Neural cell (in vitro differentiated cells): Measurements from ENCODE around the gene ATP2B1. TPM values are rescaled to one million over a fixed set of nuclear protein-coding genes. Genes with fewer than 3 reads are reported as not detected.

Source experiments
- H2AFZ ChIP-seq: fragments of 200-600, 300-800 bp; sonication (generic), shearing (Covaris generic); 2 replicates; pipeline ENCODE4 v1.6.0; 2014; ENCODE audit warnings: low read depth, mild to moderate bottlenecking, antibody characterized with exemption, low read length, moderate library complexity
- H3F3A ChIP-seq: fragments of 200-600 bp; shearing (Covaris generic); 2 replicates; pipeline ENCODE4 v1.6.1; 2016; ENCODE audit warnings: mild to moderate bottlenecking, moderate library complexity, mixed read lengths, antibody characterized with exemption, low read length; ENCODE audit not compliant: insufficient read depth, poor library complexity, severe bottlenecking
- H3K27ac ChIP-seq: fragments of 200-600, 300-800 bp; sonication (generic), shearing (Covaris generic); 2 replicates; pipeline ENCODE4 v1.5.1; 2014; ENCODE audit warnings: mild to moderate bottlenecking, low read length, moderate library complexity
- H3K27me3 ChIP-seq: fragments of 300-800, 200-600 bp; sonication (generic), shearing (Covaris generic); 2 replicates; pipeline ENCODE4 v1.6.0; 2014; ENCODE audit warnings: mild to moderate bottlenecking, low read depth, low read length, moderate library complexity; ENCODE audit not compliant: insufficient read depth
- H3K36me3 ChIP-seq: fragments of 300-800, 200-600 bp; sonication (generic), shearing (Covaris generic); 2 replicates; pipeline ENCODE4 v1.5.1; 2014; ENCODE audit warnings: mild to moderate bottlenecking, antibody characterized with exemption, low read length, moderate library complexity; ENCODE audit not compliant: insufficient read depth
- H3K4me2 ChIP-seq: fragments of 300-800, 200-600 bp; sonication (generic), shearing (Covaris generic); 2 replicates; pipeline ENCODE4 v1.6.0; 2014; ENCODE audit warnings: mild to moderate bottlenecking, low read length
- H3K4me3 ChIP-seq: fragments of 300-800, 200-600 bp; sonication (generic), shearing (Covaris generic); 2 replicates; pipeline ENCODE4 v1.5.1; 2014; ENCODE audit warnings: mild to moderate bottlenecking, low read length, moderate library complexity
- H3K79me2 ChIP-seq: fragments of 200-600 bp; shearing (Covaris generic); replicated peaks from 2 replicates; pipeline ENCODE4 v1.6.0; 2014; ENCODE audit warnings: mild to moderate bottlenecking, low read length, moderate library complexity; ENCODE audit not compliant: insufficient read depth
- H3K9ac ChIP-seq: fragments of 300-800, 200-600 bp; sonication (generic), shearing (Covaris generic); 2 replicates; pipeline ENCODE4 v1.6.1; 2016; ENCODE audit warnings: mild to moderate bottlenecking, low read length, mixed read lengths
- H3K9me2 ChIP-seq: fragments of 200-600 bp; shearing (Covaris generic); 2 replicates; pipeline ENCODE4 v1.6.1; 2016; ENCODE audit warnings: mild to moderate bottlenecking, low read length, mixed read lengths; ENCODE audit not compliant: insufficient read depth
- H3K9me3 ChIP-seq: fragments of 200-600, 300-800 bp; sonication (generic), shearing (Covaris generic); 2 replicates; pipeline ENCODE4 v1.6.1; 2016; ENCODE audit warnings: mild to moderate bottlenecking, mixed run types, low read length, moderate library complexity, mixed read lengths
- H4K20me1 ChIP-seq: fragments of 200-600 bp; shearing (Covaris generic); 2 replicates; pipeline ENCODE4 v1.6.1; 2016; ENCODE audit warnings: mild to moderate bottlenecking, mixed run types; ENCODE audit not compliant: insufficient read depth
- EP300 ChIP-seq: fragments of 450-650 bp; conservative IDR thresholded peaks from 2 replicates; pipeline ENCODE4 v1.6.1; 2014; ENCODE audit warnings: antibody characterized with exemption, mild to moderate bottlenecking, moderate library complexity; ENCODE audit not compliant: poor library complexity, severe bottlenecking
- EZH2 ChIP-seq: fragments of 200-600, 300-800 bp; shearing (Covaris generic), sonication (generic); IDR thresholded peaks from 2 replicates; pipeline ENCODE4 v1.6.1; 2014; ENCODE audit warnings: antibody characterized with exemption, low read length, borderline replicate concordance, mild to moderate bottlenecking; ENCODE audit not compliant: insufficient read depth, poor library complexity, severe bottlenecking
- MXI1 ChIP-seq: fragments of 450-650 bp; conservative IDR thresholded peaks from 2 replicates; pipeline ENCODE4 v1.6.1; 2014; ENCODE audit warnings: antibody characterized with exemption, mild to moderate bottlenecking; ENCODE audit not compliant: poor library complexity, severe bottlenecking
- POLR2AphosphoS5 ChIP-seq: IDR thresholded peaks from 2 replicates; pipeline ENCODE4 v1.6.1; 2012
- RAD21 ChIP-seq: fragments of 450-650 bp; conservative IDR thresholded peaks from 2 replicates; pipeline ENCODE4 v1.6.1; 2014; ENCODE audit warnings: antibody characterized with exemption, mild to moderate bottlenecking, moderate library complexity
- SMC3 ChIP-seq: fragments of 450-650 bp; conservative IDR thresholded peaks from 2 replicates; pipeline ENCODE4 v1.6.1; 2014; ENCODE audit warnings: antibody characterized with exemption, mild to moderate bottlenecking, moderate library complexity; ENCODE audit not compliant: poor library complexity
- TAF1 ChIP-seq: IDR thresholded peaks from 2 replicates; pipeline ENCODE4 v1.6.1; 2012; ENCODE audit warnings: low read depth
- polyA plus RNA-seq: library from polyadenylated mRNA; depleted of rRNA; stranded (reverse); fragments of >200 nt; gene quantifications from 2 replicates; pipeline ENCODE4 v1.2.3, GENCODE V29; 2014
- TF ChIP-seq, protein P1 (sequence below): IDR thresholded peaks from 2 replicates; pipeline ENCODE4 v1.6.1; 2012; ENCODE audit warnings: borderline replicate concordance
- TF ChIP-seq, protein P2 (sequence below): fragments of 450-650 bp; IDR thresholded peaks from 2 replicates; pipeline ENCODE4 v1.5.1; 2014; ENCODE audit warnings: antibody characterized with exemption, mild to moderate bottlenecking, moderate library complexity; ENCODE audit not compliant: poor library complexity, severe bottlenecking

ATP2B1 gene
- polyA plus RNA-seq, 1 donor from 2014 or later, result 139 TPM

DNA sequence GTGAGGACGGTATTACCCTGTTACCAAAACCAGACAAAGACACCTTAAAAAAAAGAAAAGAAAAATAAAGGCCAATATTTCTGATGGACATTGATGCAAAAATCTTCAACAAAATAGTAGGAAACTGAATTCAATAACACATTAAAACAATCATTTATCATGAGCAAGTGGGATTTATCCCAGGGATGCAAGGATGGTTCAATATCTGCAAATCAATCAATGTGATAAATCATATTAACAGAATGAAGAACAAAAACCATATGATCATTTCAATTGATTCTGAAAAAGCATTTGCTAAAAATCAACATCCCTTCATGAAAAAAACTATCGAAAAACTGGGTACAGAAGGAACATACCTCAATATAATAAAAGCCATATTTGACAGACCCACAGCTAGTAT lies 32.3 kb upstream of the ATP2B1 start:
- TF ChIP-seq RAD21 (no peak), MXI1 (no peak), SMC3 (no peak), TAF1 (no peak), EZH2 (no peak), POLR2AphosphoS5 (no peak), EP300 (no peak)
- TF ChIP-seq, protein P1, sequence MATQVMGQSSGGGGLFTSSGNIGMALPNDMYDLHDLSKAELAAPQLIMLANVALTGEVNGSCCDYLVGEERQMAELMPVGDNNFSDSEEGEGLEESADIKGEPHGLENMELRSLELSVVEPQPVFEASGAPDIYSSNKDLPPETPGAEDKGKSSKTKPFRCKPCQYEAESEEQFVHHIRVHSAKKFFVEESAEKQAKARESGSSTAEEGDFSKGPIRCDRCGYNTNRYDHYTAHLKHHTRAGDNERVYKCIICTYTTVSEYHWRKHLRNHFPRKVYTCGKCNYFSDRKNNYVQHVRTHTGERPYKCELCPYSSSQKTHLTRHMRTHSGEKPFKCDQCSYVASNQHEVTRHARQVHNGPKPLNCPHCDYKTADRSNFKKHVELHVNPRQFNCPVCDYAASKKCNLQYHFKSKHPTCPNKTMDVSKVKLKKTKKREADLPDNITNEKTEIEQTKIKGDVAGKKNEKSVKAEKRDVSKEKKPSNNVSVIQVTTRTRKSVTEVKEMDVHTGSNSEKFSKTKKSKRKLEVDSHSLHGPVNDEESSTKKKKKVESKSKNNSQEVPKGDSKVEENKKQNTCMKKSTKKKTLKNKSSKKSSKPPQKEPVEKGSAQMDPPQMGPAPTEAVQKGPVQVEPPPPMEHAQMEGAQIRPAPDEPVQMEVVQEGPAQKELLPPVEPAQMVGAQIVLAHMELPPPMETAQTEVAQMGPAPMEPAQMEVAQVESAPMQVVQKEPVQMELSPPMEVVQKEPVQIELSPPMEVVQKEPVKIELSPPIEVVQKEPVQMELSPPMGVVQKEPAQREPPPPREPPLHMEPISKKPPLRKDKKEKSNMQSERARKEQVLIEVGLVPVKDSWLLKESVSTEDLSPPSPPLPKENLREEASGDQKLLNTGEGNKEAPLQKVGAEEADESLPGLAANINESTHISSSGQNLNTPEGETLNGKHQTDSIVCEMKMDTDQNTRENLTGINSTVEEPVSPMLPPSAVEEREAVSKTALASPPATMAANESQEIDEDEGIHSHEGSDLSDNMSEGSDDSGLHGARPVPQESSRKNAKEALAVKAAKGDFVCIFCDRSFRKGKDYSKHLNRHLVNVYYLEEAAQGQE, result no peak
- TF ChIP-seq, protein P2, sequence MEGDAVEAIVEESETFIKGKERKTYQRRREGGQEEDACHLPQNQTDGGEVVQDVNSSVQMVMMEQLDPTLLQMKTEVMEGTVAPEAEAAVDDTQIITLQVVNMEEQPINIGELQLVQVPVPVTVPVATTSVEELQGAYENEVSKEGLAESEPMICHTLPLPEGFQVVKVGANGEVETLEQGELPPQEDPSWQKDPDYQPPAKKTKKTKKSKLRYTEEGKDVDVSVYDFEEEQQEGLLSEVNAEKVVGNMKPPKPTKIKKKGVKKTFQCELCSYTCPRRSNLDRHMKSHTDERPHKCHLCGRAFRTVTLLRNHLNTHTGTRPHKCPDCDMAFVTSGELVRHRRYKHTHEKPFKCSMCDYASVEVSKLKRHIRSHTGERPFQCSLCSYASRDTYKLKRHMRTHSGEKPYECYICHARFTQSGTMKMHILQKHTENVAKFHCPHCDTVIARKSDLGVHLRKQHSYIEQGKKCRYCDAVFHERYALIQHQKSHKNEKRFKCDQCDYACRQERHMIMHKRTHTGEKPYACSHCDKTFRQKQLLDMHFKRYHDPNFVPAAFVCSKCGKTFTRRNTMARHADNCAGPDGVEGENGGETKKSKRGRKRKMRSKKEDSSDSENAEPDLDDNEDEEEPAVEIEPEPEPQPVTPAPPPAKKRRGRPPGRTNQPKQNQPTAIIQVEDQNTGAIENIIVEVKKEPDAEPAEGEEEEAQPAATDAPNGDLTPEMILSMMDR, result no peak
- Histone ChIP-seq H4K20me1 (no peaks in the 10 kb centered on the region), H3K36me3 (no peaks in the 10 kb centered on the region), H3K27ac (no peak overlapping the region), H3K9me3 (no peaks in the 10 kb centered on the region), H3F3A (no peaks in the 10 kb centered on the region), H3K27me3 (no peaks in the 10 kb centered on the region), H3K9ac (no peak overlapping the region), H3K9me2 (no peaks in the 10 kb centered on the region), H3K79me2 (no peaks in the 10 kb centered on the region), H2AFZ (no peak overlapping the region), H3K4me2 (no peak overlapping the region), H3K4me3 (no peak overlapping the region)

DNA sequence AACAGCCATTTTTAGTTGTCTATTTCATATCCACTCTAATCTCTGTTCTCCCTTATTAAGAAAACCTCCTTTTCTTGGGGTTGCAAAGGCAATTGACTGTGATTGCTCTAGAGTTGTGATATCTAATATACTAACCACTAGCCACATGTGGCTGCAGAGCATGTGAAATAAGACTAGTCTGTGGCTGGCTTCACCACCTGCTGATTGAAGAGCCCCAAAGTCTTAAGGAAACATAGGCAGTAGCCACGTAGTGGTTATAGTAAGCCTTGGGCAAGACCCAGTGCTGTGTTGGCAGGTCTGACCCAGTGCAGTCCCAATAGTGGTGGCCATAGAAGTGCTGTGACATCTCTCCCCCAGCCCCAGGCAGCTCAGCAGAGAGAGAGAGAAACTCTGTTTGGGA lies 28.4 kb upstream of the ATP2B1 start:
- Histone ChIP-seq H3K4me2 (no peak overlapping the region), H4K20me1 (no peaks in the 10 kb centered on the region), H3K27me3 (no peaks in the 10 kb centered on the region), H3K9ac (no peak overlapping the region), H3K9me3 (no peaks in the 10 kb centered on the region), H3F3A (no peaks in the 10 kb centered on the region), H3K79me2 (no peaks in the 10 kb centered on the region), H3K4me3 (no peak overlapping the region), H3K36me3 (no peaks in the 10 kb centered on the region), H3K9me2 (no peaks in the 10 kb centered on the region), H2AFZ (no peak overlapping the region), H3K27ac (no peak overlapping the region)
- TF ChIP-seq SMC3 (no peak), RAD21 (no peak), POLR2AphosphoS5 (no peak), EZH2 (no peak), MXI1 (no peak), TAF1 (no peak)
- TF ChIP-seq, protein P1, result no peak
- TF ChIP-seq, protein P2, result no peak
